ENCODE measurements around the gene BRCC3.
A peak's percentile ranks its signal among the peaks of the same experiment; 100 is the strongest.

- TF ChIP-seq CTCF (IDR thresholded peaks at IDR 0.05) = peak; percentile 45
- TF ChIP-seq EZH2 (IDR thresholded peaks at IDR 0.05; ENCODE audit: borderline replicate concordance, insufficient read depth, low read depth, low read length, poor library complexity, severe bottlenecking) = no peak
Observed at GRCh38 chrX:155086202-155086840, 15.0 kb downstream of the BRCC3 start.

All from B cell (primary cell).